ENCODE data around the gene SLCO2A1. TPM values are rescaled to one million over a fixed set of nuclear protein-coding genes. Genes with fewer than 3 reads are reported as not detected.

The SLCO2A1 gene
- total RNA-seq, 6 donors from 2014 or later, result 56.2 to 308 (median 133) TPM

DNA sequence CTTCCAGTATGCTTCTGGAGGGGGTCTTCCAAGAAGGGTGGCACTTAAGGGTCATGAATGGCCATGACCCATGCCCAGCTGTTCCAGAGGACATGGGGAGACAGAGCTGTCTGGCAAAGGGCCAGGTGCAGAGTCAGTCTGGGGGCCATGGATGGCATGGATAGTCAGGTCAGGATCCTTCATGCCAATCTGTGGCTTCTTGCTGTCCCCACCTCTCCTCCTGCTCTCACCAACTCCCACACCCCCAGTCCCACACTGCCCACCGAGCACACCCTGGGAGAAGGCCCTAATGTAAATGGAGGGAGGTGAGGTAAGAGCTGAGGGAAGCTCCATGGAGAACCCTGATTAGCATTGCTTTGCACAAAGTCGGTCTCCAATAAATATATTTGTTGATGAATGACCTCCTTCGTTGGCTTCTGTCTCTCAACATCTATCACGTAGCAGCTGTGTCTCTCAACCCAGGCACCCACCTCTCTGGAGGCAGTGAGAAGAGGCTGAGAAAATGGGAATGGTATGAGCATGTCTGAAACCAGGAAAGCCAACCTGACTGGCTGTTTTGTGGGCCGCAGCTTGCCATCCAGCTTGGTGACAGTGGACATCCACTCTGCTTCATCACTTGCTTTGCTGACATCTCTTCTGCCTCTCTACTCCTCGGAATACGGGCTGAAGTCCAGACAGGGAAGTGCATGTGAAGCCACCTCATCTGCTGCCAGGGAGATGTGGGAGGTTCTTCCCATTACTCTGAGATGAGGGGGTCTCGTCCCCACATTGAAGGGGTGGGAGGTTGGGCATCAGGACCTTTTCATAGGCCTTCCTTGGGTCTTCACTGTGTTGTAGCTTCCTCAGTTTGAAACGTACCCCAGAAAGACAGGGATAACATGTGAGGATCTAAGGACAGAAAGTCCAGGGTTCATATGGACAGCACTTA is 96.4 kb downstream of the SLCO2A1 start:
- 83 to 90% methylated on average over 4 to 9 of the region's 9 CpGs for WGBS, 2 donors
- Histone ChIP-seq H3K27me3 (no peaks in the 10 kb centered on the region), H3K4me3 (no peak overlapping the region), H3K27ac (peak overlapping the region in 1 of 4 donors; percentile 59), H3K9me3 (no peaks in the 10 kb centered on the region), H3K4me1 (peaks cover 0 to 4% (median 2%) of the 10 kb centered on the region in 4 donors), H3K36me3 (peaks cover 0 to 50% (median 4%) of the 10 kb centered on the region in 4 donors)
- TF ChIP-seq CTCF (IDR thresholded peaks at IDR 0.05), result no peak
- TF ChIP-seq EP300 (IDR thresholded peaks at IDR 0.05), result no peak
- TF ChIP-seq POLR2A (IDR thresholded peaks at IDR 0.05), result no peak
- no peak for TF ChIP-seq POLR2AphosphoS5 (IDR thresholded peaks at IDR 0.05)
- no peak for ATAC-seq (ENCODE audit: low FRiP score in 2 of 2)
- no peak for DNase-seq

GRCh38 chr3:133932009-133932408 is 97.7 kb downstream of the SLCO2A1 start:
- peaks cover 8 to 15% (median 10%) of the 10 kb centered on the region in 4 donors for H3K4me1 ChIP-seq
- no peak overlapping the region for H3K4me3 ChIP-seq
- TF ChIP-seq POLR2AphosphoS5 (IDR thresholded peaks at IDR 0.05), result no peak
- no peak for TF ChIP-seq POLR2A (IDR thresholded peaks at IDR 0.05)
- TF ChIP-seq CTCF (IDR thresholded peaks at IDR 0.05), result no peak
- no peak for TF ChIP-seq EP300 (IDR thresholded peaks at IDR 0.05)
- no peaks in the 10 kb centered on the region for H3K9me3 ChIP-seq
- no peaks in the 10 kb centered on the region for H3K27me3 ChIP-seq
- ATAC-seq (ENCODE audit: low FRiP score in 2 of 2) (no peak), DNase-seq (no peak)
- H3K36me3 ChIP-seq, result peaks cover 0 to 36% (median 3%) of the 10 kb centered on the region in 4 donors
- WGBS, 2 donors, result 94 to 96% methylated on average over 4 to 6 of the region's 6 CpGs
- peak overlapping the region in 1 of 4 donors; percentile 38 for H3K27ac ChIP-seq

DNA sequence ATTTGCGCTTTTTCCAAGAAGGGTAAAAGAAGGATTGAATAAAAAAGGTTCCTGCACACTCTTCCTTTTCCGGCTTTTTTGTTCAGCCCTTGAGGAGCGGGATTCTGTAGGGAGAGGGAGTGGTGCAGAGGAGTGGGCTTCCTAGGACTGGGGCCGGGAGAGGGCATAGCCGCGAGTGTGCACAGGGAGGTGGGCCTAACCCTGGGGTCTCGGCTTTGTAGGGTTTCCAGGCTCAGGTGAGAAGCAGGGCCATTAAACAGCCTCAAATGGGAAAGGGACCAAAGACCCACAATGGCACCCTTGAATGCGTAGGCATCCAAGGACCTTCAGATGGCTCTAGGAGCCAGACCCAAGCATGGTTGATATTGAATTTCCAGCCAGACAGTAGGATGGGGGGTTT is 98.6 kb downstream of the SLCO2A1 start:
- H3K4me1 ChIP-seq, result peaks cover 9 to 18% (median 10%) of the 10 kb centered on the region in 4 donors
- H3K27me3 ChIP-seq, result no peaks in the 10 kb centered on the region
- DNase-seq (no peak), ATAC-seq (ENCODE audit: low FRiP score in 2 of 2) (no peak)
- no peak overlapping the region for H3K4me3 ChIP-seq
- peaks cover 0 to 27% (median under 1%) of the 10 kb centered on the region in 4 donors for H3K36me3 ChIP-seq
- peak overlapping the region in 2 of 4 donors; percentile 17 to 38 for H3K27ac ChIP-seq
- TF ChIP-seq POLR2A (IDR thresholded peaks at IDR 0.05) (no peak), POLR2AphosphoS5 (IDR thresholded peaks at IDR 0.05) (no peak), EP300 (IDR thresholded peaks at IDR 0.05) (no peak), CTCF (IDR thresholded peaks at IDR 0.05) (no peak)
- 92 to 97% methylated on average over 8 of the region's 8 CpGs for WGBS, 2 donors
- H3K9me3 ChIP-seq, result no peaks in the 10 kb centered on the region

GRCh38 chr3:133930341-133930933 is 99.3 kb downstream of the SLCO2A1 start:
- 57 to 71% methylated on average over 1 of the region's 1 CpG for WGBS, 2 donors
- peak overlapping the region in 2 of 4 donors; percentile 17 to 44 for H3K27ac ChIP-seq
- no peaks in the 10 kb centered on the region for H3K9me3 ChIP-seq
- no peak for DNase-seq
- H3K27me3 ChIP-seq, result no peaks in the 10 kb centered on the region
- H3K36me3 ChIP-seq, result peaks cover 0 to 21% (median 0%) of the 10 kb centered on the region in 4 donors
- TF ChIP-seq POLR2A (IDR thresholded peaks at IDR 0.05) (no peak), CTCF (IDR thresholded peaks at IDR 0.05) (peak; percentile 18 to 64 (median 46))
- ATAC-seq (ENCODE audit: low FRiP score in 2 of 2), result no peak
- peaks cover 9 to 18% (median 10%) of the 10 kb centered on the region in 4 donors for H3K4me1 ChIP-seq
- no peak overlapping the region for H3K4me3 ChIP-seq
